Kasumi-1 (cell line): ENCODE results near the gene VPS37C.
"Not testable (repeated sequence)": the region's sequence is repeated elsewhere in the genome, so short reads cannot be mapped to it uniquely, and the experiment has no call there.

Source experiments
- DNase-seq, 2 experiments: peaks; one replicate each; lab custom pipeline; 2025; lab: John Stamatoyannopoulos, UW

VPS37C gene

GRCh38 chr11:61174949-61175348 lies 13.7 kb upstream of the VPS37C start:
- no peak for DNase-seq

DNA sequence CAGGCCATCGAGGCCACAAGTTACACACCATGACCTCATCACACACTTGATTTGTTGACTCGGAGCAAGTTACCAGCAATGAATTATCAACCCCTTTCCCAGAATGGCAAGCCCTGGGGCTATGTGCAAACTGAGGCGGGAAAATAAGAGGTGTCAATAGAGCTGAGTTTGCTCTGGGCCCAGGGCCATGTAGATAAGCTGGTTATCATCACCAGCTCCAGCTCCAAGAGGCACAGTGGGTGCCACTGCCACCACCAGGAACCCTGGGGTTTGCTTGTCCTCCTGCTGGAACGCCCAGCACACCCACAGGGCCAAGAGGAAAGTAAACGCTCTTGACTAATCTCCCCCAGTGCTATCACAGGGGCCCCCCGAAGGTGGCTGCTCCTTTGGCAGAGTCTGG lies 13.0 kb upstream of the VPS37C start:
- DNase-seq, result no peak

GRCh38 chr11:61173456-61173855 lies 12.2 kb upstream of the VPS37C start:
- DNase-seq, result no peak

DNA sequence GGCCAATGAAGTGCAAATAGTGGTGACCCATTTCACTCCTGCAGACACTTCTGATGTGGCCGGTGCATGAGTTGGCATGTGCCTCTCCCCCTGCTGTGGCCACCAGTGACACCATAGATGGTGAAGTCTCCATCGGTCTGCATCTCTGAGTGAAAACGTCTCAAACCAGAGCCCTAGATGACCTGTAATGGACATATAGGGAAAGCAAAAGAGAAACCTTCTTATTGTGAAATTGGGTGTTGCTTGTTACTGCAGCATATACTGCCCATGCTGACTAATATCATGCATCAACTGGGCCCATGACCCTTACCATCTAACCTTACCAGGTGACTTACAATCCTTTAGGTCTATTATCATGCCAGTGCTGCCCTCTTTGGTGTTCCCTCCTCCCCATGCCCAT lies 11.7 kb upstream of the VPS37C start:
- no peak for DNase-seq

DNA sequence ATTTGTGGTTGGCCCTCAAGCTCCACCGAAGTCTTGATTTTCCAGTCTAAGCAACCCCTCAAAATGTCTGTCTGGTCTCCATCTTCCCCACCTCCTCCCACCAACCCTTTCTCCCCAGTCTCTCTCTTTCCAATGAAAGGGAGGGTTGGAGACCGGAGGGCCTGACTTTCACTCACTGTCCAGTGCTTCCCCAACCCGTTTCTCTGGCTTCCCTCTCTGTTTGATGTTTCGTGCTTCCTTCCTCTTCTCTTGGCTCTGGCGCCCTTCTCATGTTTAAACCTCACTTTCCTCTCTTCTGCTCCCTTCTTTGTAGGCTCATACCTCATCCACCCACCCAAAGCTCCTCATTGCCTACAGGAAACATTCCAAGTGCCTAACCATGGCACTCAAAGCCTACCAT lies 11.1 kb upstream of the VPS37C start:
- peak; percentile 14 to 29 for DNase-seq

- DNase-seq, result no peak
Measured at GRCh38 chr11:61171907-61172306, 10.7 kb upstream of the VPS37C start.

DNA sequence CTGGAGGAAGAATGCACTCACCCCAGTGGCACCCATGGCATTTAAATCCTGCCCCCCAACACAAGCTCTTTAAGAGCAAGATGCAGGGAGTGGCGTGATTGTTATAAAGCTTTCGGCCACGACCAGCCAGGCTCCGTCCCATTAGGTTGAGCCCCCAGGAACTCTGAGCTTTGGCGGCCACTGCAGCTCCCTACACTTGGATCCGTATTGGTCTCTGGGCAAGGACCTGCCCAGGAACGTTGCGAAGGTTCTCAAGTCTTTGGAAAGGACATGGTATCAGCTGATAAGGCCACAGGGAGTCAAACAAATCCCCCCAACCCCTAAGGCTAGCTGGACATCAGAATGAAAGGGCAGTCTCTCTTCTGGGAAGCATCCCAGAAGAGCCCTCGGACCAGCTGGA lies 9.3 kb upstream of the VPS37C start:
- no peak for DNase-seq

DNA sequence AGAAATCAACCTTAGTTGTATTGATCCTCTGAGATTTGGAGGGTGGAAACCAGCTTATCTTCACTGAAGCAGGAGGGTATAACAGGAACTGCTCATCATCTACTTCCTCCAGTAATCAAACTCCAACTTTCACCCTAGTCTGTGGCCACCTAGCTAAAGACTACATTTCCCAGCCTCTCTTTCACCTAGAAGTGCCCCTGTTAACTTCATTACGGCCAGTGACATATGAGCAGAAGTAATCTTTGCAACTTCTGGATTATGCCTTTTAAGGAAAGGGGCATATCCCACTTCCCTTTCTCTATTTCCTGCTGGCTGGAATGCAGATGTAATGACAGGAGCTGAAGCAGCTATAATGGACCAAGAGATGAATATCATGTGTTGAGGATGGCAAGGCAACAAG lies 7.6 kb upstream of the VPS37C start:
- DNase-seq, result peak; percentile 19 to 29

- DNase-seq, result no peak
Measured at GRCh38 chr11:61168042-61168688, 6.9 kb upstream of the VPS37C start.

DNA sequence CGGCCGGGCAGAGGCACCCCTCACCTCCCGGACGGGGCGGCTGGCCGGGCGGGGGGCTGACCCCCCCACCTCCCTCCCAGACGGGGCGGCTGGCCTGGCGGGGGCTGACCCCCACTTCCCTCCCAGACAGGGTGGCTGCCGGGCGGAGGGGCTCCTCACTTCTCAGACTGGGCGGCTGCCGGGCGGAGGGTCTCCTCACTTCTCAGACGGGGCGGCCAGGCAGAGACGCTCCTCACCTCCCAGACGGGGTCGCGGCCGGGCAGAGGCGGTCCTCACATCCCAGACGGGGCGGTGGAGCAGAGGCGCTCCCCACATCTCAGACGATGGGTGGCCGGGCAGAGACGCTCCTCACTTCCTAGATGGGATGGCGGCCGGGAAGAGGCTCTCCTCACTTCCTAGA lies 5.1 kb upstream of the VPS37C start:
- not testable (repeated sequence) for DNase-seq

DNA sequence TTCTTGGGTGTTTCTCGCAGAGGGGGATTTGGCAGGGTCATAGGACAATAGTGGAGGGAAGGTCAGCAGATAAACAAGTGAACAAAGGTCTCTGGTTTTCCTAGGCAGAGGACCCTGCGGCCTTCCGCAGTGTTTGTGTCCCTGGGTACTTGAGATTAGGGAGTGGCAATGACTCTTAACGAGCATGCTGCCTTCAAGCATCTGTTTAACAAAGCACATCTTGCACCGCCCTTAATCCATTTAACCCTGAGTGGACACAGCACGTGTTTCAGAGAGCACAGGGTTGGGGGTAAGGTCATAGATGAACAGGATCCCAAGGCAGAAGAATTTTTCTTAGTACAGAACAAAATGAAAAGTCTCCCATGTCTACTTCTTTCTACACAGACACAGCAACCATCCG lies 4.6 kb upstream of the VPS37C start:
- not testable (repeated sequence) for DNase-seq

DNA sequence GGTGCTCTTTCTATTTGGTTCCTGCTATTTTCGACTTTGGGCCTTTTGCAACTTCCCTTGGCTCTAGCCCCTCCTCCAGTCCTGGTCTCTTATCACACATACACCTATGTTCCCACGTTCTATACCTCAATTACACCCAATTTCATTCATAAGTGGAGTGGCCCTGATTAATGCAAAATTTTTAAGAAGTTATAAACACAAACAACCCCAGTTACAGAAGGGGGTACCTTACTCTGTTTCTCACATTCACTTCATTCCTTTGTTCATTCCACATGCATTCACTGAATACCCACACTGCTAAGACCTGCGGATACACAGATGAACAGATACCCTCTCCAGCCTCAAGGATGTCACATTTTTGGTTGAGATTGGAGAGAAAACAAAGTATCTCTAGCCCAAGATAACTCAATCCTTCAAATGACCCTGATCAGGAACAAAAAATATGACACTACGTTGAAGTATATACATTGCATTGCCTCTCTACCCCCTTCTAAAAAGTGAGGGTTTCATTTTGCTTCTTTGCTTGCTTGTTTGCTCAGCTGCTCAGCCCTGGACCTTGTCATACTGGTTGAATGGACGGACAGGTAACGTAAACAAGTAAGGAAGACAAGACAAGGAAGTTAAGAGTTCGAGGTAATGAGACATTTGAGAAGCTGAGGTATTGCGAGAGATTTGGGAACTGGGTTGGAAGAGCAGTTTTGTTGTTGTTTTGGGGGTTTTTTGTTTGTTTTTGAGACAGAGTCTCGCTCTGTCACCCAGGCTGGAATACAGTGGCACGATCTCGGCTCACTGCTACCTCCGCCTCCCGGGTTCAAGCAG lies 3.6 kb upstream of the VPS37C start:
- DNase-seq, result peak; percentile 58 to 77

DNA sequence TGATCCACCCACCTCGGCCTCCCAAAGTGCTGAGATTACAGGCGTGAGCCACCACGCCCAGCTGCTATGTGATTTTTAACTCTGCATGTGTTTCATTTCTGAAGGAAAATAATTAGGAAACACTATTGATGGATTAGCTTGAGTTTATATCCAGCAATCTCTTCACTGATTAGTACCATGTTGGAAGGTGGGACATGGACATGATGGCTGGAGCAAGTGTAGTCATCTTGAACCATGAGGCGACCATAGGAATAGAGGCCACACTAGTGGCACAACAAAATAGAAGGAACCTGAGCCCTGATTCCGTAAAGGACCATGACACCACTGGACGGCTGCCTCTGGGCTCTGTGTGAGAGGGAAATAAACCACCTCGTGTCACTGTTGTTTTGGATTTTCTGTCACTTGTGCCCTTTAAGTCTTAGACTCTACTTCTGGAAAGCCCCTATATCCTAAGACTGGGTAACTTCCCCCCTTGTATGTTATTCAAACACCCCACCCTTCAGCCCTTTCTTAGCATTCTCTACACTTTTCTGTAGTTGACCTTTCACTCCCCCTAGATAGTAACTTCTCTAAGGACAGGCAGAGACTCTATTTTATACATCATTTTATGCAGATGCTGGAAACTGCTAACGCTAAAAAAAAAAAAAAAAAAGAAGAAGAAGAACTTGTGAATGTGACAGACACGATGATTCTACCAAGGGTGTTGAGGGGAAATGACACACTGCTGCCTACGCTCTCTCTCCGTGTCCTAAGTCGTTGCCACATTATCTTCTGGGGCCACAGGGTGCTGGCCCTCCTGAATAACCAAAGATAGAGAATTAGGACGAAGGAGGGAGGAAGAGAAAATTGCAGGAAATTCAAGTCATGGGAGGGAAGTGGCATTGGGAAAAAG lies 2.7 kb upstream of the VPS37C start:
- peak; percentile 58 to 77 for DNase-seq

DNA sequence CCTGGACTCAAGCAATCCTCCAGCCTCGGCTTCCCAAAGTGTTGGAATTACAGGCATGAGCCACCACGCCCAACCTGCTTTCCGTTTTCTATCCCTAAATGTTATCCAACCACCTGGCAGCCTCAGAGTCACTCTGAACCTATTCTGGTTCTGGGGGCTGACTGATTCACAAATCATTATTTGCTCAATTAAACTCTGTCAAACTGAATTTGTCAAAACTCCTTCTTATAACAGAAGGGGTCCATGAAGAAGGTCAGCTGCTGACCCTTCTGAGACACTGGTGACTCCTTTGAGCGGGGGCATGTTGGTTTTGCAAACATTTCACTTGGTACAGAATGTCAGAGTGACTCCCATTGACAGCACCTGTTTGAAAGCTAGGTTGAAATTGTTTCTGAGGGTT lies 1.8 kb upstream of the VPS37C start:
- no peak for DNase-seq

- peak in 1 of 2 experiments; percentile 12 for DNase-seq
Measured at GRCh38 chr11:61162092-61162941, 1.1 kb upstream of the VPS37C start.

GRCh38 chr11:61160487-61161189 lies 588 bp downstream of the VPS37C start:
- no peak for DNase-seq

DNA sequence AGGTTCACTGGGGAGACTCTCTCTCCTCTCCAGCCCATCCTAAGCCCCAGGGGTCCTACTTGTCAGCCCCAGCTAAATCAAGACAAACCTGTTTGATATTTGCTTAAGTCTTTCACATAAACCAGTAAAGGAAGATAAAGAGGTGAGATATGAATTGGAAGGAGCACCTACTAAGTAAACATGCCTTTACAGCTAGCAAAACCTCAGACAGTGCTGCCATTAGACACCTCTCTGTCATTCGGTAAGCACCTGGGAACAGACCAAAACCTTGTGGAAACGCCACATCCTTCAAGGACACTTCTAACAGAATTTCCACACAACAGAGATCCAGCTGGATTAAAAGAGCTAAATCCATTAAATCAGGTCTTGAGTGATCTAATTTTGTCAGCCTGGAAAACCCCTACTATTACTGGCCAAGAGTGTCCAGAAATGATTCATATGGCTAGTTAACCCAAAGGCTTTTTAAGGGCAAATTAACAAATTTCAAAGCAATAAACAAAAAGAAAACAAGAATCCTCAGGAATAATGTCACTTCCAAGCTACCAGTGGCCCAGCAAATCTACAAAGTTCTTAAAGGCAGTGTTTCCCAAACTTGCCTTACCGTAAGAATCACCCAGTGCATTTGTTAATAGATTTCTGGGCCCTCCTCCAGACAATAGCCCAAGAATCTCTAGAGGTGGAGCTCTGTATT lies 2.4 kb downstream of the VPS37C start:
- DNase-seq, result no peak

- DNase-seq, result no peak
Measured at GRCh38 chr11:61157743-61158142, 3.5 kb downstream of the VPS37C start.

- no peak for DNase-seq
Measured at GRCh38 chr11:61155741-61156140, 5.5 kb downstream of the VPS37C start.

- DNase-seq, result no peak
Measured at GRCh38 chr11:61155312-61155711, 5.9 kb downstream of the VPS37C start.
